Measurements from ENCODE around the gene MEX3D.

DNA sequence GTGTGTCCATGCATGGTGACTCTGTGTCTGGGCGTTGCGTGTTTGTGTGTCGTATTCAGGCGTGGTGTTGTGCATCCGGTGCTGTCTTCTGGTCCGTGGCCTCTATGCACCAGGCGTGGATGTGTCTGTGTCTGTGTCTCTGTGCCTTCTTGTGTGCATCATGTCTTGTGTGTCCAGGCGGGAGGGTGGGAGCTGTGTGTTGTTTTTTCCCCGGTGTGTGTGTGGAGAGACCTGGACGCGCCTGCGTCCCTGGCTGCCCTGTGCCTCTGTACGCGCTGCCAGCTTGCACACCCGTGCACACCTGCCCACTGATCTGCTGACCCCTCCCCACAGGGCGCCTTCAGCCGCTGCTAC, 43.2 kb downstream of the MEX3D start:
- TF ChIP-seq, protein P1, sequence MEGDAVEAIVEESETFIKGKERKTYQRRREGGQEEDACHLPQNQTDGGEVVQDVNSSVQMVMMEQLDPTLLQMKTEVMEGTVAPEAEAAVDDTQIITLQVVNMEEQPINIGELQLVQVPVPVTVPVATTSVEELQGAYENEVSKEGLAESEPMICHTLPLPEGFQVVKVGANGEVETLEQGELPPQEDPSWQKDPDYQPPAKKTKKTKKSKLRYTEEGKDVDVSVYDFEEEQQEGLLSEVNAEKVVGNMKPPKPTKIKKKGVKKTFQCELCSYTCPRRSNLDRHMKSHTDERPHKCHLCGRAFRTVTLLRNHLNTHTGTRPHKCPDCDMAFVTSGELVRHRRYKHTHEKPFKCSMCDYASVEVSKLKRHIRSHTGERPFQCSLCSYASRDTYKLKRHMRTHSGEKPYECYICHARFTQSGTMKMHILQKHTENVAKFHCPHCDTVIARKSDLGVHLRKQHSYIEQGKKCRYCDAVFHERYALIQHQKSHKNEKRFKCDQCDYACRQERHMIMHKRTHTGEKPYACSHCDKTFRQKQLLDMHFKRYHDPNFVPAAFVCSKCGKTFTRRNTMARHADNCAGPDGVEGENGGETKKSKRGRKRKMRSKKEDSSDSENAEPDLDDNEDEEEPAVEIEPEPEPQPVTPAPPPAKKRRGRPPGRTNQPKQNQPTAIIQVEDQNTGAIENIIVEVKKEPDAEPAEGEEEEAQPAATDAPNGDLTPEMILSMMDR (IDR thresholded peaks at IDR 0.05): no peak
- TF ChIP-seq POLR2A (IDR thresholded peaks at IDR 0.05): no peak

All from body of pancreas (tissue), 4 donors.